A549 (cell line): Measurements from ENCODE around the gene NUDT14. TPM values are rescaled to one million over a fixed set of nuclear protein-coding genes. Genes with fewer than 3 reads are reported as not detected.

ENCODE experiments used
- ATAC-seq, 2 experiments: fragments of 200-7000 bp in 1 of 2; fragments of >200 bp in 1 of 2; cut with Nextera tagmentation in 1 of 2; cut with Tn5 transposase in 1 of 2; 3 replicates each; pipeline versions ENCODE4 v1.8.0 to v1.9.1; 2018 to 2020; ENCODE audit warnings: mild to moderate bottlenecking in 1 of 2, moderate library complexity in 1 of 2
- CTCF ChIA-PET: fragments of 300-600 bp; sonication (Branson Sonifier 250); formaldehyde crosslinking; extraction: SDS; loops from one replicate; lab custom pipeline; 2021; ENCODE audit warnings: antibody characterized with exemption, inconsistent platforms; lab: Yijun Ruan, JAX
- POLR2A ChIA-PET: fragments of 350-600 bp; formaldehyde crosslinking; extraction: SDS; loops from one replicate; lab custom pipeline; 2021; ENCODE audit warnings: antibody characterized with exemption, inconsistent platforms; lab: Yijun Ruan, JAX
- DNase-seq, 2 experiments: peaks; one replicate each; pipeline versions ENCODE4 v3.0.0 to v3.0.0-alpha.2; 2011 to 2016; ENCODE audit warnings: low read depth in 1 of 2, low spot score in 1 of 2
- FAIRE-seq: peaks from 2 replicates; lab custom pipeline; 2011; peaks lifted over from hg19 to GRCh38; lab: Jason Lieb, UNC
- H3K27ac ChIP-seq, 2 experiments: fragments of >200 bp; sonication (Bioruptor Twin); formaldehyde crosslinking; 3 replicates each; pipeline ENCODE4 v1.5.1; 2016 to 2017
- H3K4me1 ChIP-seq: fragments of >200 bp; sonication (Bioruptor Twin); formaldehyde crosslinking; 3 replicates; pipeline ENCODE4 v1.6.1; 2016
- H3K4me2 ChIP-seq: fragments of >200 bp; sonication (Bioruptor Twin); formaldehyde crosslinking; 3 replicates; pipeline ENCODE4 v1.6.1; 2016
- H3K4me3 ChIP-seq: fragments of >200 bp; sonication (Bioruptor Twin); formaldehyde crosslinking; 3 replicates; pipeline ENCODE4 v1.5.1; 2016
- H3K9me3 ChIP-seq: fragments of >200 bp; sonication (Bioruptor Twin); formaldehyde crosslinking; 3 replicates; pipeline ENCODE4 v1.6.1; 2016
- CBX2 ChIP-seq: fragments of 200-600 bp; sonication (generic); IDR thresholded peaks from 2 replicates; pipeline ENCODE4 v1.6.1; 2016; ENCODE audit warnings: low read depth, mild to moderate bottlenecking, borderline replicate concordance
- CEBPB ChIP-seq, 2 experiments: fragments of >200 bp in 1 of 2; sonication (Bioruptor Twin) in 1 of 2; formaldehyde crosslinking in 1 of 2; IDR thresholded peaks; 2 replicates each; pipeline ENCODE4 v1.6.1; 2012 to 2016
- EHF ChIP-seq: fragments of 250-450 bp; sonication (Bioruptor Pico); IDR thresholded peaks from 2 replicates; pipeline ENCODE4 v1.5.0; 2020; ENCODE audit warnings: mild to moderate bottlenecking
- EHMT2 ChIP-seq: fragments of 200-600 bp; sonication (generic); IDR thresholded peaks from 2 replicates; pipeline ENCODE4 v1.6.1; 2016; ENCODE audit warnings: antibody characterized with exemption, low read depth, mild to moderate bottlenecking, moderate library complexity
- FOSB ChIP-seq: fragments of 250-450 bp; sonication (Bioruptor Pico); IDR thresholded peaks from 2 replicates; pipeline ENCODE4 v1.5.0; 2020; ENCODE audit warnings: mild to moderate bottlenecking, moderate library complexity
- FOSL2 ChIP-seq, 2 experiments: fragments of 450-650 bp in 1 of 2; fragments of >200 bp in 1 of 2; sonication (Bioruptor Twin) in 1 of 2; formaldehyde crosslinking; IDR thresholded peaks; 2 replicates each; pipeline versions ENCODE4 v1.5.0 to v1.6.1; 2016 to 2020; ENCODE audit warnings: mild to moderate bottlenecking in 1 of 2, moderate library complexity in 1 of 2
- GATA3 ChIP-seq: IDR thresholded peaks from 2 replicates; pipeline ENCODE4 v1.6.1; 2012; ENCODE audit warnings: borderline replicate concordance
- HOXB5 ChIP-seq: fragments of 250-450 bp; sonication (Bioruptor Pico); IDR thresholded peaks from 2 replicates; pipeline ENCODE4 v1.5.0; 2020; ENCODE audit warnings: mild to moderate bottlenecking, moderate library complexity
- KDM1A ChIP-seq: fragments of 200-600 bp; sonication (generic); IDR thresholded peaks from 2 replicates; pipeline ENCODE4 v1.6.1; 2016; ENCODE audit warnings: low read depth, mild to moderate bottlenecking
- POLR2A ChIP-seq: IDR thresholded peaks from 2 replicates; pipeline ENCODE4 v1.6.1; 2012; ENCODE audit warnings: mild to moderate bottlenecking, low read length
- POLR2AphosphoS2 ChIP-seq: conservative IDR thresholded peaks from 2 replicates; pipeline ENCODE4 v1.6.1; 2012; ENCODE audit warnings: low read length, improper control_type of control experiment, inconsistent platforms
- RCOR1 ChIP-seq: fragments of 150-350 bp; IDR thresholded peaks from 2 replicates; pipeline ENCODE4 v1.6.1; 2014; ENCODE audit warnings: antibody characterized with exemption, low read length, low read depth
- RFX5 ChIP-seq: fragments of 450-650 bp; IDR thresholded peaks from 2 replicates; pipeline ENCODE4 v1.7.1; 2014; ENCODE audit warnings: antibody characterized with exemption, mild to moderate bottlenecking, moderate library complexity
- RNF2 ChIP-seq: fragments of 200-600 bp; sonication (generic); IDR thresholded peaks from 2 replicates; pipeline ENCODE4 v1.6.1; 2016; ENCODE audit warnings: low read depth, mild to moderate bottlenecking, antibody characterized with exemption, moderate library complexity, borderline replicate concordance
- SMC3 ChIP-seq: fragments of >200 bp; sonication (Bioruptor Twin); formaldehyde crosslinking; IDR thresholded peaks from 3 replicates; pipeline ENCODE4 v1.6.1; 2018; ENCODE audit warnings: inconsistent platforms
- SREBF2 ChIP-seq: fragments of 450-650 bp; IDR thresholded peaks from 2 replicates; pipeline ENCODE4 v1.6.1; 2014; ENCODE audit warnings: mild to moderate bottlenecking, moderate library complexity
- TFCP2L1 ChIP-seq: fragments of 250-450 bp; sonication (Bioruptor Pico); IDR thresholded peaks from 2 replicates; pipeline ENCODE4 v1.5.0; 2021; ENCODE audit warnings: mild to moderate bottlenecking
- WGBS: methylation state at CpG from one replicate; pipeline ENCODE4 v1.1.6; 2017; ENCODE audit errors: missing lambda C conversion rate; 5-methylcytosine and 5-hydroxymethylcytosine counted together
- polyA plus RNA-seq, 4 experiments: library from polyadenylated mRNA; depleted of rRNA in 3 of 4; stranded (reverse); fragments of >200 nt; fragmentation: RNase III in 1 of 4; extraction: RNeasy Plus Mini Kit Qiagen cat#74134 plus additional on column Dnase treatment in 1 of 4; gene quantifications; 2 replicates in 3 of 4; 3 replicates in 1 of 4; pipeline ENCODE4 v1.2.3, GENCODE V29; 2011 to 2017
- TF ChIP-seq, protein P1 (sequence below): fragments of >200 bp; sonication (Bioruptor Twin); formaldehyde crosslinking; IDR thresholded peaks from 2 replicates; pipeline ENCODE4 v1.6.1; 2016
- TF ChIP-seq, protein P2 (sequence below): fragments of 200-600 bp; sonication (generic); IDR thresholded peaks from 2 replicates; pipeline ENCODE4 v1.6.1; 2016; ENCODE audit warnings: antibody characterized with exemption, mild to moderate bottlenecking, moderate library complexity

The NUDT14 gene
- polyA plus RNA-seq, 2 of the 4 experiments (the other 2 are of a cell fraction), result 12.6 to 30.7 TPM

- Histone ChIP-seq H3K27ac (peak overlapping the region; percentile 84 to 96; a peak in 5 of 6 replicates), H3K4me2 (peak overlapping the region; percentile 91), H3K4me1 (peaks cover 12% of the 10 kb centered on the region; the same call in 2 of the 3 replicates), H3K4me3 (peak overlapping the region; percentile 54), H3K9me3 (no peaks in the 10 kb centered on the region)
- CTCF ChIA-PET, result interaction anchor here (0.7 to 7.7 kb wide), 7 partner anchors 12 to 100 kb away, joined by 3 to 45 read pairs (median 7); partner anchors contain the start of gene JAG2
- 86% methylated on average over 10 of the region's 21 CpGs for WGBS
- POLR2A ChIA-PET, result interaction anchor here (0.6 to 2.1 kb wide), 5 partner anchors 13 to 119 kb away, joined by 3 to 8 read pairs (median 4); partner anchors contain the start of genes BRF1 and JAG2
- DNase-seq, result no peak
- 0 out of 6 replicates have a peak, but pooled peaks of 1 of the 2 experiments have one; percentile 2 for ATAC-seq
- FAIRE-seq, result no peak
- TF ChIP-seq POLR2A, result no peak
- no peak for TF ChIP-seq HOXB5 (CRISPR knock-in tag)
These were observed 610 bp upstream of the NUDT14 start for GRCh38 chr14:105181549-105182295.

GRCh38 chr14:105179191-105179590 lies 1.9 kb downstream of the NUDT14 start:
- FAIRE-seq, result no peak
- 90% methylated on average over 13 of the region's 13 CpGs for WGBS

DNA sequence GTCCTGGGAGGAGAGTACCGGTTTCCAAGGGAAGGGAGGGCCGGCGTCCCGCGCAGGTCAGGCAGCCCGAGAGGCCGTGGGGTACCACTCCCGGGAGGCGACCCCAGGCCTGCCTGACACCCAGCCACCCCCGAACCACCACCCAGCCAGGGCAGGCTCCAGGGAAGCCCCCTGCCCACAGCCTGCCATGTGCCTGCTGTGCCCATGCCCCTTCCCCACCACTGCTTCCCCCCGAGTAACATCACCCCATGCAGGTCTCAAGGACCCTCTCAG lies 2.3 kb downstream of the NUDT14 start:
- TF ChIP-seq, protein P1, sequence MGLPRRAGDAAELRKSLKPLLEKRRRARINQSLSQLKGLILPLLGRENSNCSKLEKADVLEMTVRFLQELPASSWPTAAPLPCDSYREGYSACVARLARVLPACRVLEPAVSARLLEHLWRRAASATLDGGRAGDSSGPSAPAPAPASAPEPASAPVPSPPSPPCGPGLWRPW, result no peak
- no peak for TF ChIP-seq TFCP2L1 (CRISPR knock-in tag)
- TF ChIP-seq, protein P2, sequence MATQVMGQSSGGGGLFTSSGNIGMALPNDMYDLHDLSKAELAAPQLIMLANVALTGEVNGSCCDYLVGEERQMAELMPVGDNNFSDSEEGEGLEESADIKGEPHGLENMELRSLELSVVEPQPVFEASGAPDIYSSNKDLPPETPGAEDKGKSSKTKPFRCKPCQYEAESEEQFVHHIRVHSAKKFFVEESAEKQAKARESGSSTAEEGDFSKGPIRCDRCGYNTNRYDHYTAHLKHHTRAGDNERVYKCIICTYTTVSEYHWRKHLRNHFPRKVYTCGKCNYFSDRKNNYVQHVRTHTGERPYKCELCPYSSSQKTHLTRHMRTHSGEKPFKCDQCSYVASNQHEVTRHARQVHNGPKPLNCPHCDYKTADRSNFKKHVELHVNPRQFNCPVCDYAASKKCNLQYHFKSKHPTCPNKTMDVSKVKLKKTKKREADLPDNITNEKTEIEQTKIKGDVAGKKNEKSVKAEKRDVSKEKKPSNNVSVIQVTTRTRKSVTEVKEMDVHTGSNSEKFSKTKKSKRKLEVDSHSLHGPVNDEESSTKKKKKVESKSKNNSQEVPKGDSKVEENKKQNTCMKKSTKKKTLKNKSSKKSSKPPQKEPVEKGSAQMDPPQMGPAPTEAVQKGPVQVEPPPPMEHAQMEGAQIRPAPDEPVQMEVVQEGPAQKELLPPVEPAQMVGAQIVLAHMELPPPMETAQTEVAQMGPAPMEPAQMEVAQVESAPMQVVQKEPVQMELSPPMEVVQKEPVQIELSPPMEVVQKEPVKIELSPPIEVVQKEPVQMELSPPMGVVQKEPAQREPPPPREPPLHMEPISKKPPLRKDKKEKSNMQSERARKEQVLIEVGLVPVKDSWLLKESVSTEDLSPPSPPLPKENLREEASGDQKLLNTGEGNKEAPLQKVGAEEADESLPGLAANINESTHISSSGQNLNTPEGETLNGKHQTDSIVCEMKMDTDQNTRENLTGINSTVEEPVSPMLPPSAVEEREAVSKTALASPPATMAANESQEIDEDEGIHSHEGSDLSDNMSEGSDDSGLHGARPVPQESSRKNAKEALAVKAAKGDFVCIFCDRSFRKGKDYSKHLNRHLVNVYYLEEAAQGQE, result no peak
- TF ChIP-seq EHF (CRISPR knock-in tag), result no peak
- no peak for TF ChIP-seq RFX5
- TF ChIP-seq CBX2, result no peak
- TF ChIP-seq RCOR1, result no peak
- no peak for TF ChIP-seq RNF2
- no peak for TF ChIP-seq SMC3
- no peak for TF ChIP-seq POLR2AphosphoS2
- TF ChIP-seq FOSB (CRISPR knock-in tag), result no peak
- no peak for TF ChIP-seq EHMT2
- TF ChIP-seq SREBF2, result no peak
- TF ChIP-seq KDM1A, result no peak
- TF ChIP-seq GATA3, result no peak
- no peak for TF ChIP-seq CEBPB (IDR thresholded peaks at IDR 0.05)
- ChIA-PET POLR2A (interaction anchor here (1.0 kb wide), 1 partner anchor 9 kb away, joined by 3 read pairs; no protein-coding TSS in a partner anchor), CTCF (interaction anchor here (1.0 to 7.7 kb wide), 3 partner anchors 9 to 88 kb away, joined by 3 to 45 read pairs (median 34); partner anchors contain the start of gene JAG2)
- no peak overlapping the region for H3K4me2 ChIP-seq
- H3K27ac ChIP-seq, result no peak overlapping the region
- no peak overlapping the region for H3K4me3 ChIP-seq
- H3K9me3 ChIP-seq, result no peaks in the 10 kb centered on the region
- no peak for ATAC-seq
- WGBS, result 95% methylated on average over 10 of the region's 11 CpGs
- FAIRE-seq, result no peak
- peaks cover 19% of the 10 kb centered on the region; the same call in 2 of the 3 replicates for H3K4me1 ChIP-seq
- no peak for DNase-seq

More at GRCh38 chr14:105179191-105179590, 1.9 kb downstream of the NUDT14 start:
- Histone ChIP-seq H3K4me3 (no peak overlapping the region), H3K27ac (no peak overlapping the region), H3K9me3 (no peaks in the 10 kb centered on the region), H3K4me1 (peaks cover 19% of the 10 kb centered on the region; the same call in 2 of the 3 replicates), H3K4me2 (no peak overlapping the region)
- no peak for DNase-seq
- no peak for ATAC-seq
- POLR2A ChIA-PET, result interaction anchor here (1.0 kb wide), 1 partner anchor 9 kb away, joined by 3 read pairs; no protein-coding TSS in a partner anchor
- TF ChIP-seq EHF (CRISPR knock-in tag) (no peak), FOSL2 (IDR thresholded peaks at IDR 0.05) (no peak), FOSL2 (CRISPR knock-in tag; IDR thresholded peaks at IDR 0.05) (no peak)
- CTCF ChIA-PET, result interaction anchor here (1.0 to 7.7 kb wide), 3 partner anchors 9 to 88 kb away, joined by 3 to 45 read pairs (median 34); partner anchors contain the start of gene JAG2
